ENCODE results near the gene PLA2G4E. TPM values are rescaled to one million over a fixed set of nuclear protein-coding genes. Genes with fewer than 3 reads are reported as not detected.

The PLA2G4E gene
- total RNA-seq, 4 donors from 2014 or later: 0.08 to 0.67 TPM; not detected in 2

GRCh38 chr15:42021593-42021992 lies 751 bp upstream of the PLA2G4E start:
- no peaks in the 10 kb centered on the region for H3K9me3 ChIP-seq
- no peaks in the 10 kb centered on the region for H3K27me3 ChIP-seq
- H3K4me3 ChIP-seq: no peak overlapping the region
- H3K4me1 ChIP-seq: no peaks in the 10 kb centered on the region
- H3K27ac ChIP-seq: no peak overlapping the region
- no CpG with 5 or more reads among the region's 5 CpGs for WGBS, 2 donors (ENCODE audit: low coverage in 1 of 2)
- TF ChIP-seq POLR2A (IDR thresholded peaks at IDR 0.05): no peak
- no peak for TF ChIP-seq EP300 (IDR thresholded peaks at IDR 0.05)
- TF ChIP-seq POLR2AphosphoS5 (IDR thresholded peaks at IDR 0.05): no peak
- TF ChIP-seq CTCF (IDR thresholded peaks at IDR 0.05): no peak
- no peaks in the 10 kb centered on the region for H3K36me3 ChIP-seq
- ATAC-seq: no peak

- no peak for ATAC-seq
- no peak for TF ChIP-seq EP300 (IDR thresholded peaks at IDR 0.05)
- no peak for TF ChIP-seq POLR2AphosphoS5 (IDR thresholded peaks at IDR 0.05)
- TF ChIP-seq CTCF (IDR thresholded peaks at IDR 0.05): no peak
- no peak for TF ChIP-seq POLR2A (IDR thresholded peaks at IDR 0.05)
- WGBS, 2 donors (ENCODE audit: low coverage in 1 of 2): 0 to 81% methylated on average over 1 to 3 of the region's 6 CpGs
- Histone ChIP-seq H3K4me1 (no peaks in the 10 kb centered on the region), H3K9me3 (no peaks in the 10 kb centered on the region), H3K4me3 (no peak overlapping the region), H3K36me3 (no peaks in the 10 kb centered on the region), H3K27me3 (no peaks in the 10 kb centered on the region), H3K27ac (no peak overlapping the region)
Observed at GRCh38 chr15:42018306-42019224, 2.3 kb downstream of the PLA2G4E start.

- Histone ChIP-seq H3K27me3 (no peaks in the 10 kb centered on the region), H3K4me1 (no peaks in the 10 kb centered on the region), H3K4me3 (no peak overlapping the region), H3K27ac (no peak overlapping the region), H3K9me3 (no peaks in the 10 kb centered on the region), H3K36me3 (no peaks in the 10 kb centered on the region)
- no peak for ATAC-seq
- 67% methylated on average over 1 of the region's 6 CpGs; no CpG with 5 or more reads in 1 of the 2 donors for WGBS, 2 donors (ENCODE audit: low coverage in 1 of 2)
- no peak for TF ChIP-seq CTCF (IDR thresholded peaks at IDR 0.05)
- no peak for TF ChIP-seq EP300 (IDR thresholded peaks at IDR 0.05)
- no peak for TF ChIP-seq POLR2AphosphoS5 (IDR thresholded peaks at IDR 0.05)
- no peak for TF ChIP-seq POLR2A (IDR thresholded peaks at IDR 0.05)
Observed at GRCh38 chr15:42016971-42017370, 3.9 kb downstream of the PLA2G4E start.

GRCh38 chr15:42014406-42014805 lies 6.4 kb downstream of the PLA2G4E start:
- H3K4me1 ChIP-seq: no peaks in the 10 kb centered on the region
- H3K27ac ChIP-seq: no peak overlapping the region
- no peaks in the 10 kb centered on the region for H3K27me3 ChIP-seq
- ATAC-seq: no peak
- TF ChIP-seq EP300 (IDR thresholded peaks at IDR 0.05): no peak
- TF ChIP-seq CTCF (IDR thresholded peaks at IDR 0.05): no peak
- no peak for TF ChIP-seq POLR2AphosphoS5 (IDR thresholded peaks at IDR 0.05)
- no peak for TF ChIP-seq POLR2A (IDR thresholded peaks at IDR 0.05)
- no peaks in the 10 kb centered on the region for H3K9me3 ChIP-seq
- H3K36me3 ChIP-seq: no peaks in the 10 kb centered on the region
- 100% methylated on average over 1 of the region's 4 CpGs; no CpG with 5 or more reads in 1 of the 2 donors for WGBS, 2 donors (ENCODE audit: low coverage in 1 of 2)
- no peak overlapping the region for H3K4me3 ChIP-seq
